Neural cell (in vitro differentiated cells): Measurements from ENCODE around the gene SLC2A13. TPM values are rescaled to one million over a fixed set of nuclear protein-coding genes. Genes with fewer than 3 reads are reported as not detected.

Experiments used
- H2AFZ ChIP-seq: fragments of 200-600, 300-800 bp; sonication (generic), shearing (Covaris generic); 2 replicates; pipeline ENCODE4 v1.6.0; 2014; ENCODE audit warnings: low read depth, mild to moderate bottlenecking, antibody characterized with exemption, low read length, moderate library complexity
- H3F3A ChIP-seq: fragments of 200-600 bp; shearing (Covaris generic); 2 replicates; pipeline ENCODE4 v1.6.1; 2016; ENCODE audit warnings: mild to moderate bottlenecking, moderate library complexity, mixed read lengths, antibody characterized with exemption, low read length; ENCODE audit not compliant: insufficient read depth, poor library complexity, severe bottlenecking
- H3K27ac ChIP-seq: fragments of 200-600, 300-800 bp; sonication (generic), shearing (Covaris generic); 2 replicates; pipeline ENCODE4 v1.5.1; 2014; ENCODE audit warnings: mild to moderate bottlenecking, low read length, moderate library complexity
- H3K27me3 ChIP-seq: fragments of 300-800, 200-600 bp; sonication (generic), shearing (Covaris generic); 2 replicates; pipeline ENCODE4 v1.6.0; 2014; ENCODE audit warnings: mild to moderate bottlenecking, low read depth, low read length, moderate library complexity; ENCODE audit not compliant: insufficient read depth
- H3K36me3 ChIP-seq: fragments of 300-800, 200-600 bp; sonication (generic), shearing (Covaris generic); 2 replicates; pipeline ENCODE4 v1.5.1; 2014; ENCODE audit warnings: mild to moderate bottlenecking, antibody characterized with exemption, low read length, moderate library complexity; ENCODE audit not compliant: insufficient read depth
- H3K4me2 ChIP-seq: fragments of 300-800, 200-600 bp; sonication (generic), shearing (Covaris generic); 2 replicates; pipeline ENCODE4 v1.6.0; 2014; ENCODE audit warnings: mild to moderate bottlenecking, low read length
- H3K4me3 ChIP-seq: fragments of 300-800, 200-600 bp; sonication (generic), shearing (Covaris generic); 2 replicates; pipeline ENCODE4 v1.5.1; 2014; ENCODE audit warnings: mild to moderate bottlenecking, low read length, moderate library complexity
- H3K79me2 ChIP-seq: fragments of 200-600 bp; shearing (Covaris generic); replicated peaks from 2 replicates; pipeline ENCODE4 v1.6.0; 2014; ENCODE audit warnings: mild to moderate bottlenecking, low read length, moderate library complexity; ENCODE audit not compliant: insufficient read depth
- H3K9ac ChIP-seq: fragments of 300-800, 200-600 bp; sonication (generic), shearing (Covaris generic); 2 replicates; pipeline ENCODE4 v1.6.1; 2016; ENCODE audit warnings: mild to moderate bottlenecking, low read length, mixed read lengths
- H3K9me2 ChIP-seq: fragments of 200-600 bp; shearing (Covaris generic); 2 replicates; pipeline ENCODE4 v1.6.1; 2016; ENCODE audit warnings: mild to moderate bottlenecking, low read length, mixed read lengths; ENCODE audit not compliant: insufficient read depth
- H3K9me3 ChIP-seq: fragments of 200-600, 300-800 bp; sonication (generic), shearing (Covaris generic); 2 replicates; pipeline ENCODE4 v1.6.1; 2016; ENCODE audit warnings: mild to moderate bottlenecking, mixed run types, low read length, moderate library complexity, mixed read lengths
- H4K20me1 ChIP-seq: fragments of 200-600 bp; shearing (Covaris generic); 2 replicates; pipeline ENCODE4 v1.6.1; 2016; ENCODE audit warnings: mild to moderate bottlenecking, mixed run types; ENCODE audit not compliant: insufficient read depth
- EP300 ChIP-seq: fragments of 450-650 bp; conservative IDR thresholded peaks from 2 replicates; pipeline ENCODE4 v1.6.1; 2014; ENCODE audit warnings: antibody characterized with exemption, mild to moderate bottlenecking, moderate library complexity; ENCODE audit not compliant: poor library complexity, severe bottlenecking
- EZH2 ChIP-seq: fragments of 200-600, 300-800 bp; shearing (Covaris generic), sonication (generic); IDR thresholded peaks from 2 replicates; pipeline ENCODE4 v1.6.1; 2014; ENCODE audit warnings: antibody characterized with exemption, low read length, borderline replicate concordance, mild to moderate bottlenecking; ENCODE audit not compliant: insufficient read depth, poor library complexity, severe bottlenecking
- MXI1 ChIP-seq: fragments of 450-650 bp; conservative IDR thresholded peaks from 2 replicates; pipeline ENCODE4 v1.6.1; 2014; ENCODE audit warnings: antibody characterized with exemption, mild to moderate bottlenecking; ENCODE audit not compliant: poor library complexity, severe bottlenecking
- POLR2AphosphoS5 ChIP-seq: IDR thresholded peaks from 2 replicates; pipeline ENCODE4 v1.6.1; 2012
- RAD21 ChIP-seq: fragments of 450-650 bp; conservative IDR thresholded peaks from 2 replicates; pipeline ENCODE4 v1.6.1; 2014; ENCODE audit warnings: antibody characterized with exemption, mild to moderate bottlenecking, moderate library complexity
- SMC3 ChIP-seq: fragments of 450-650 bp; conservative IDR thresholded peaks from 2 replicates; pipeline ENCODE4 v1.6.1; 2014; ENCODE audit warnings: antibody characterized with exemption, mild to moderate bottlenecking, moderate library complexity; ENCODE audit not compliant: poor library complexity
- TAF1 ChIP-seq: IDR thresholded peaks from 2 replicates; pipeline ENCODE4 v1.6.1; 2012; ENCODE audit warnings: low read depth
- polyA plus RNA-seq: library from polyadenylated mRNA; depleted of rRNA; stranded (reverse); fragments of >200 nt; gene quantifications from 2 replicates; pipeline ENCODE4 v1.2.3, GENCODE V29; 2014
- TF ChIP-seq, protein P1 (sequence below): IDR thresholded peaks from 2 replicates; pipeline ENCODE4 v1.6.1; 2012; ENCODE audit warnings: borderline replicate concordance
- TF ChIP-seq, protein P2 (sequence below): fragments of 450-650 bp; IDR thresholded peaks from 2 replicates; pipeline ENCODE4 v1.5.1; 2014; ENCODE audit warnings: antibody characterized with exemption, mild to moderate bottlenecking, moderate library complexity; ENCODE audit not compliant: poor library complexity, severe bottlenecking

Gene SLC2A13
- polyA plus RNA-seq, 1 donor from 2014 or later, result 10.7 TPM

DNA sequence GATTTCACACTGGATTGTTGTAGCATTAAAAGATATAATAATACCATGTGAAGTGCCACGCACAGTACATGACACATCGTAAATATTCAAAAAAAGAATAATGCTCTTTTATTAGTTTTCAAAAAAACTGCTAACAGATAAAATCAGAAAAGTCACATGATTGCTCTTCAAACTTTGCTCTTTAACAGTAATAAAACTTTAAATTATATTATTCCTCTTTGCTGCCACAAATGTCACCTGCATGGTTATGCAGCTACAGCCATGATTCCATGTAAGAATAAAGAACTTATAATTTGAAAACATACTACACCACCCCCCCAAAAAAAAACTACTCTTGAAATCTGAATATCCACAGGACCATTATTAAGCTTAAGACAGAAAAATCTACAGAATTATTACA lies 90.0 kb downstream of the SLC2A13 start:
- Histone ChIP-seq H3K9me3 (no peaks in the 10 kb centered on the region), H3K79me2 (no peaks in the 10 kb centered on the region), H3K4me3 (no peak overlapping the region), H3K9ac (no peak overlapping the region), H2AFZ (no peak overlapping the region), H3K4me2 (no peak overlapping the region), H3F3A (no peaks in the 10 kb centered on the region), H4K20me1 (no peaks in the 10 kb centered on the region), H3K36me3 (no peaks in the 10 kb centered on the region), H3K27me3 (no peaks in the 10 kb centered on the region), H3K27ac (no peak overlapping the region), H3K9me2 (no peaks in the 10 kb centered on the region)
- TF ChIP-seq EZH2, result no peak
- no peak for TF ChIP-seq POLR2AphosphoS5
- no peak for TF ChIP-seq RAD21
- TF ChIP-seq, protein P1, sequence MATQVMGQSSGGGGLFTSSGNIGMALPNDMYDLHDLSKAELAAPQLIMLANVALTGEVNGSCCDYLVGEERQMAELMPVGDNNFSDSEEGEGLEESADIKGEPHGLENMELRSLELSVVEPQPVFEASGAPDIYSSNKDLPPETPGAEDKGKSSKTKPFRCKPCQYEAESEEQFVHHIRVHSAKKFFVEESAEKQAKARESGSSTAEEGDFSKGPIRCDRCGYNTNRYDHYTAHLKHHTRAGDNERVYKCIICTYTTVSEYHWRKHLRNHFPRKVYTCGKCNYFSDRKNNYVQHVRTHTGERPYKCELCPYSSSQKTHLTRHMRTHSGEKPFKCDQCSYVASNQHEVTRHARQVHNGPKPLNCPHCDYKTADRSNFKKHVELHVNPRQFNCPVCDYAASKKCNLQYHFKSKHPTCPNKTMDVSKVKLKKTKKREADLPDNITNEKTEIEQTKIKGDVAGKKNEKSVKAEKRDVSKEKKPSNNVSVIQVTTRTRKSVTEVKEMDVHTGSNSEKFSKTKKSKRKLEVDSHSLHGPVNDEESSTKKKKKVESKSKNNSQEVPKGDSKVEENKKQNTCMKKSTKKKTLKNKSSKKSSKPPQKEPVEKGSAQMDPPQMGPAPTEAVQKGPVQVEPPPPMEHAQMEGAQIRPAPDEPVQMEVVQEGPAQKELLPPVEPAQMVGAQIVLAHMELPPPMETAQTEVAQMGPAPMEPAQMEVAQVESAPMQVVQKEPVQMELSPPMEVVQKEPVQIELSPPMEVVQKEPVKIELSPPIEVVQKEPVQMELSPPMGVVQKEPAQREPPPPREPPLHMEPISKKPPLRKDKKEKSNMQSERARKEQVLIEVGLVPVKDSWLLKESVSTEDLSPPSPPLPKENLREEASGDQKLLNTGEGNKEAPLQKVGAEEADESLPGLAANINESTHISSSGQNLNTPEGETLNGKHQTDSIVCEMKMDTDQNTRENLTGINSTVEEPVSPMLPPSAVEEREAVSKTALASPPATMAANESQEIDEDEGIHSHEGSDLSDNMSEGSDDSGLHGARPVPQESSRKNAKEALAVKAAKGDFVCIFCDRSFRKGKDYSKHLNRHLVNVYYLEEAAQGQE, result no peak
- TF ChIP-seq, protein P2, sequence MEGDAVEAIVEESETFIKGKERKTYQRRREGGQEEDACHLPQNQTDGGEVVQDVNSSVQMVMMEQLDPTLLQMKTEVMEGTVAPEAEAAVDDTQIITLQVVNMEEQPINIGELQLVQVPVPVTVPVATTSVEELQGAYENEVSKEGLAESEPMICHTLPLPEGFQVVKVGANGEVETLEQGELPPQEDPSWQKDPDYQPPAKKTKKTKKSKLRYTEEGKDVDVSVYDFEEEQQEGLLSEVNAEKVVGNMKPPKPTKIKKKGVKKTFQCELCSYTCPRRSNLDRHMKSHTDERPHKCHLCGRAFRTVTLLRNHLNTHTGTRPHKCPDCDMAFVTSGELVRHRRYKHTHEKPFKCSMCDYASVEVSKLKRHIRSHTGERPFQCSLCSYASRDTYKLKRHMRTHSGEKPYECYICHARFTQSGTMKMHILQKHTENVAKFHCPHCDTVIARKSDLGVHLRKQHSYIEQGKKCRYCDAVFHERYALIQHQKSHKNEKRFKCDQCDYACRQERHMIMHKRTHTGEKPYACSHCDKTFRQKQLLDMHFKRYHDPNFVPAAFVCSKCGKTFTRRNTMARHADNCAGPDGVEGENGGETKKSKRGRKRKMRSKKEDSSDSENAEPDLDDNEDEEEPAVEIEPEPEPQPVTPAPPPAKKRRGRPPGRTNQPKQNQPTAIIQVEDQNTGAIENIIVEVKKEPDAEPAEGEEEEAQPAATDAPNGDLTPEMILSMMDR, result no peak
- TF ChIP-seq EP300, result no peak
- TF ChIP-seq MXI1, result no peak
- no peak for TF ChIP-seq SMC3
- no peak for TF ChIP-seq TAF1

DNA sequence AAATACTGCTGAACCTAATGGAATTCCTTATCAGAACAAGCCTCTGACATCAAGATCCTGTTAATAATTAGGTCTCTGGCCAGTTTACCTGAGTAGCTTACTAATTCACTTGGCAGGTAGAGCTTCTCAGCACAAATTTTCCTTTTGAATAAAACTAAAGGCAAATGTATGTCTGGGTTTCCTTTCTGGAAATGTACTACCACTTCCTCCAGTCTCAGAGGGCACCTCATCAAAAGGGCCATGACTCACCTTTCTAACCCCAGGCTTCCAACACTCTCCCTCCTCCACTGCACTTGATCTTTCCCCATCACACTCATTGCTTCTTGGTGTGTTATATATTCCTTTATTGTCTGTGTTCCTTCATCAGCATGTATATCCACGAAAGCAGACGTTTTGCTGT lies 90.5 kb downstream of the SLC2A13 start:
- H2AFZ ChIP-seq, result no peak overlapping the region
- H3K9me3 ChIP-seq, result no peaks in the 10 kb centered on the region
- TF ChIP-seq POLR2AphosphoS5, result no peak
- no peak for TF ChIP-seq RAD21
- no peak for TF ChIP-seq MXI1
- TF ChIP-seq EZH2, result no peak
- TF ChIP-seq, protein P2, result no peak
- no peak for TF ChIP-seq TAF1
- no peak for TF ChIP-seq EP300
- TF ChIP-seq SMC3, result no peak
- TF ChIP-seq, protein P1, result no peak
- H3K9ac ChIP-seq, result no peak overlapping the region
- H3K79me2 ChIP-seq, result no peaks in the 10 kb centered on the region
- no peak overlapping the region for H3K4me3 ChIP-seq
- H4K20me1 ChIP-seq, result no peaks in the 10 kb centered on the region
- H3K36me3 ChIP-seq, result no peaks in the 10 kb centered on the region
- H3F3A ChIP-seq, result no peaks in the 10 kb centered on the region
- no peaks in the 10 kb centered on the region for H3K9me2 ChIP-seq
- no peak overlapping the region for H3K4me2 ChIP-seq
- no peaks in the 10 kb centered on the region for H3K27me3 ChIP-seq
- no peak overlapping the region for H3K27ac ChIP-seq
